A673 (cell line): Measurements from ENCODE around the gene PAK3.

Experiments used
- CTCF ChIP-seq: fragments of 300-800, 200-600 bp; sonication (generic); conservative IDR thresholded peaks from 2 replicates; pipeline ENCODE4 v1.5.1; 2017; ENCODE audit warnings: low read depth, mild to moderate bottlenecking, antibody characterized with exemption, low read length, moderate library complexity, mixed read lengths
- EZH2 ChIP-seq: fragments of 200-600 bp; sonication (generic); IDR thresholded peaks from 2 replicates; pipeline ENCODE4 v1.6.1; 2017; ENCODE audit warnings: borderline replicate concordance, low read depth, mild to moderate bottlenecking, mixed read lengths, antibody characterized with exemption, low read length; ENCODE audit not compliant: poor library complexity, severe bottlenecking

- TF ChIP-seq CTCF: no peak
- TF ChIP-seq EZH2: no peak
Observed at GRCh38 chrX:111083081-111083480, 12.9 kb upstream of the PAK3 start.
